HFFc6 (cell line): ENCODE results near the gene CLIP1. TPM values are rescaled to one million over a fixed set of nuclear protein-coding genes. Genes with fewer than 3 reads are reported as not detected.
"Not testable (repeated sequence)": the region's sequence is repeated elsewhere in the genome, so short reads cannot be mapped to it uniquely, and the experiment has no call there.

ENCODE experiments used
- DNase-seq: peaks from one replicate; pipeline ENCODE4 v3.0.0-alpha.2; 2018
- H3K27ac Mint-ChIP-seq: 2 replicates; pipeline ENCODE4 v1.8.0; 2020; ENCODE audit warnings: mild to moderate bottlenecking, mixed read lengths
- H3K27me3 Mint-ChIP-seq: 2 replicates; pipeline ENCODE4 v1.8.0; 2021; ENCODE audit warnings: mild to moderate bottlenecking, moderate library complexity, mixed read lengths; ENCODE audit not compliant: insufficient read depth
- H3K36me3 Mint-ChIP-seq: 2 replicates; pipeline ENCODE4 v1.8.0; 2021; ENCODE audit warnings: low read depth, mixed read lengths
- H3K4me1 Mint-ChIP-seq: 2 replicates; pipeline ENCODE4 v1.8.0; 2020; ENCODE audit warnings: low read depth, mixed read lengths
- H3K4me3 Mint-ChIP-seq: 2 replicates; pipeline ENCODE4 v1.8.0; 2020; ENCODE audit warnings: mild to moderate bottlenecking, moderate library complexity, mixed read lengths
- H3K9me3 Mint-ChIP-seq: 2 replicates; pipeline ENCODE4 v1.8.0; 2020; ENCODE audit warnings: mild to moderate bottlenecking, mixed read lengths
- CTCF ChIP-seq: fragments of 200-600 bp; sonication (generic); IDR thresholded peaks from 2 replicates; pipeline ENCODE4 v1.5.0; 2021; ENCODE audit warnings: antibody characterized with exemption, mild to moderate bottlenecking
- total RNA-seq, 6 experiments: library from RNA; stranded (reverse); fragmentation: NEBNext Ultra II Directional; extraction: Animal tissue kit (Norgen Biotek cat#: 25700); gene quantifications; 2 replicates in 1 of 6; 3 replicates in 5 of 6; pipeline ENCODE4 v1.2.3, GENCODE V29; 2021

CLIP1 gene
- total RNA-seq, 6 experiments from 2014 or later = 62.5 to 71.9 (median 69.1) TPM

- Mint-ChIP-seq H3K4me3 (peak overlapping the region; percentile 99), H3K9me3 (no peaks in the 10 kb centered on the region), H3K27me3 (no peaks in the 10 kb centered on the region; the same call in none of the 2 replicates), H3K36me3 (no peaks in the 10 kb centered on the region), H3K27ac (peak overlapping the region; percentile 98), H3K4me1 (peaks cover 29% of the 10 kb centered on the region)
- DNase-seq = peak; percentile 34
- no peak for TF ChIP-seq CTCF
Measured at GRCh38 chr12:122421187-122421820, 1.2 kb downstream of the CLIP1 start.

DNA sequence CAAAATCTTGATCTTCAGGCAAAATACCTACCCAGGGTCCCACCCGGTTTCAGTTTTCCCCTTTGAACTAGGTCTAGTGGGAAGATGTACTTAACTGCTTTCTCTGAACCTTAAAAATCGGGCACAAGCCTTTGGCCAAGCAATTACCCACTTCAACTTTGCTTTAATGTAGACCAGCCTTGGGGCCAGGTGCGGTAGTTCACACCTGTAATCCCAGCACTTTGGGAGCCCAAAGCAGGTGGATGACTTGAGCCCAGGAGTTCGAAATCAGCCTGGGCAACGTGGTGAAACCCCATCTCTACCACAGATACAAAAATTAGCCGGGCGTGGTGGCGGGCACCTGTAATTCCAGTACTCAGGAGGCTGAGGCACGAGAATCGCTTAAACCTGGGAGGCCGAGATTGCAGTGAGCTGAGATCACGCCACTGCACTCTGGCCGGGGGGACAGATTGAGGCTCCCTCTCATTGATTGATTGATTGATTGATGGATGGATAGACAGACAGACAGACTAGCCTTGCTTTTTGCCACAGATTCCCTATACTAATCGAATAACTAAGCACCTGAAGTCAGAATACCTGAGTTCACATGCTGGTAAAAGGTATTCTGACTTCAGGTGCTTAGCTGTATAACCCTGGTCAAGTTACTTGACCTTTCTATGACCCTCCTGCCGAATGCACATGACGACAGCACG lies 1.9 kb downstream of the CLIP1 start:
- DNase-seq = no peak
- Mint-ChIP-seq H3K4me3 (peak overlapping the region; percentile 99), H3K36me3 (no peaks in the 10 kb centered on the region), H3K27ac (peak overlapping the region; percentile 98), H3K27me3 (no peaks in the 10 kb centered on the region; the same call in none of the 2 replicates), H3K4me1 (peaks cover 29% of the 10 kb centered on the region), H3K9me3 (no peaks in the 10 kb centered on the region)
- no peak for TF ChIP-seq CTCF

- H3K27me3 Mint-ChIP-seq, H3K27ac Mint-ChIP-seq, H3K36me3 Mint-ChIP-seq, H3K9me3 Mint-ChIP-seq, H3K4me3 Mint-ChIP-seq, DNase-seq: not testable (repeated sequence)
- H3K4me1 Mint-ChIP-seq = peaks cover 30% of the 10 kb centered on the region
Measured at GRCh38 chr12:122419094-122419493, 3.4 kb downstream of the CLIP1 start.

DNA sequence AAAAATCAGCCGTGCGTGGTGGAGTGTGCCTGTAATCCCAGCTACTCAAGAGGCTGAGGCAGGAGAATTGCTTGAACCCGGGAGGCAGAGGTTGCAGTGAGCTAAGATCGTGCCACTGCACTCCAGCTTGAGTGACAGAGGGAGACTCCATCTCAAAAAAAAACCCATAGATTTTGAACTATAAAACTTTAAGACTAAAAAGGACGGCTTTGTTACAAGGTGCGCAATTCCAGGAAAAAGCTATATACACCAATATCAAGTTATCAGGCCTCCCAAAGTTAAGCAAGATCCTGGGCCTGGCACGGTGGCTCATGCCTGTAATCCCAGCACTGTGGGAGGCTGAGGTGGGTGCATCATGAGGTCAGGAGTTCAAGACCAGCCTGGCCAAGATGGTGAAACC lies 6.8 kb downstream of the CLIP1 start:
- H3K9me3 Mint-ChIP-seq, H3K36me3 Mint-ChIP-seq, H3K27ac Mint-ChIP-seq, H3K27me3 Mint-ChIP-seq, DNase-seq, H3K4me3 Mint-ChIP-seq: not testable (repeated sequence)
- peaks cover 29% of the 10 kb centered on the region for H3K4me1 Mint-ChIP-seq

GRCh38 chr12:122413516-122414404 lies 8.7 kb downstream of the CLIP1 start:
- Mint-ChIP-seq H3K4me1 (peaks cover 23% of the 10 kb centered on the region), H3K4me3 (no peak overlapping the region), H3K27me3 (no peaks in the 10 kb centered on the region; the same call in 1 of the 2 replicates), H3K36me3 (no peaks in the 10 kb centered on the region; the same call in 1 of the 2 replicates), H3K9me3 (no peaks in the 10 kb centered on the region), H3K27ac (peak overlapping the region; percentile 49)
- DNase-seq = no peak
- TF ChIP-seq CTCF = no peak

- peak overlapping the region; percentile 49 for H3K27ac Mint-ChIP-seq
- H3K36me3 Mint-ChIP-seq = no peaks in the 10 kb centered on the region; the same call in 1 of the 2 replicates
- H3K27me3 Mint-ChIP-seq = no peaks in the 10 kb centered on the region; the same call in 1 of the 2 replicates
- DNase-seq = no peak
- TF ChIP-seq CTCF = no peak
- H3K4me3 Mint-ChIP-seq = no peak overlapping the region
- no peaks in the 10 kb centered on the region for H3K9me3 Mint-ChIP-seq
- peaks cover 19% of the 10 kb centered on the region for H3K4me1 Mint-ChIP-seq
Measured at GRCh38 chr12:122412851-122413433, 9.5 kb downstream of the CLIP1 start.
